ENCODE results near the gene KIF27. TPM values are rescaled to one million over a fixed set of nuclear protein-coding genes. Genes with fewer than 3 reads are reported as not detected.
A peak's percentile ranks its signal among the peaks of the same experiment; 100 is the strongest.
"Not testable (repeated sequence)": the region's sequence is repeated elsewhere in the genome, so short reads cannot be mapped to it uniquely, and the experiment has no call there.

KIF27 gene
- total RNA-seq, 4 donors from 2014 or later, result 3.0 to 5.7 (median 4.4) TPM

DNA sequence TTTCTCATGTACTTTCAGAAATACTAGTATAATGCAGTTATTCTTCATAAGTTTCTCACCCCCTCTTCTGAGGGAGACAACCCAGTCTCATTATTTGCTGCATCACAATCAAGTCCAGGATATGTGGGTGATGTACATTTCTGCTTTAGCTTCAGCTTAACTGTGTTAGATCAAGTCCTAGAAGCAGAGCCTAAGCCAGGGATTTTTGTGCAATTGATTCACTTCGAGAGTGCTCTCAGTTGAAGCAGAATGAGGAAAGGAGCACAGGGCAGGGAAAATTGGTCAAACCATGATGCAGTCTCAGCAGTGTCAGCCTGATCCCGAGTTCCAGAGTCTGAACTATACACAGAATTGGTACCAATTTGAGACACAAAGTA lies 43.7 kb upstream of the KIF27 start:
- no peak for DNase-seq (ENCODE audit: low spot score)
- TF ChIP-seq, protein P1, sequence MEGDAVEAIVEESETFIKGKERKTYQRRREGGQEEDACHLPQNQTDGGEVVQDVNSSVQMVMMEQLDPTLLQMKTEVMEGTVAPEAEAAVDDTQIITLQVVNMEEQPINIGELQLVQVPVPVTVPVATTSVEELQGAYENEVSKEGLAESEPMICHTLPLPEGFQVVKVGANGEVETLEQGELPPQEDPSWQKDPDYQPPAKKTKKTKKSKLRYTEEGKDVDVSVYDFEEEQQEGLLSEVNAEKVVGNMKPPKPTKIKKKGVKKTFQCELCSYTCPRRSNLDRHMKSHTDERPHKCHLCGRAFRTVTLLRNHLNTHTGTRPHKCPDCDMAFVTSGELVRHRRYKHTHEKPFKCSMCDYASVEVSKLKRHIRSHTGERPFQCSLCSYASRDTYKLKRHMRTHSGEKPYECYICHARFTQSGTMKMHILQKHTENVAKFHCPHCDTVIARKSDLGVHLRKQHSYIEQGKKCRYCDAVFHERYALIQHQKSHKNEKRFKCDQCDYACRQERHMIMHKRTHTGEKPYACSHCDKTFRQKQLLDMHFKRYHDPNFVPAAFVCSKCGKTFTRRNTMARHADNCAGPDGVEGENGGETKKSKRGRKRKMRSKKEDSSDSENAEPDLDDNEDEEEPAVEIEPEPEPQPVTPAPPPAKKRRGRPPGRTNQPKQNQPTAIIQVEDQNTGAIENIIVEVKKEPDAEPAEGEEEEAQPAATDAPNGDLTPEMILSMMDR (IDR thresholded peaks at IDR 0.05), result no peak
- no peak for ATAC-seq (ENCODE audit: low FRiP score)

- TF ChIP-seq, protein P1 (IDR thresholded peaks at IDR 0.05), result no peak
- no peak for ATAC-seq (ENCODE audit: low FRiP score)
- no peak for DNase-seq (ENCODE audit: low spot score)
These were observed 40.9 kb upstream of the KIF27 start for GRCh38 chr9:83962165-83962564.

GRCh38 chr9:83960991-83961390 lies 39.8 kb upstream of the KIF27 start:
- no peak for ATAC-seq (ENCODE audit: low FRiP score)
- DNase-seq (ENCODE audit: low spot score), result no peak
- TF ChIP-seq, protein P1 (IDR thresholded peaks at IDR 0.05), result no peak

- ATAC-seq (ENCODE audit: low FRiP score), result no peak
- no peak for DNase-seq (ENCODE audit: low spot score)
- TF ChIP-seq, protein P1 (IDR thresholded peaks at IDR 0.05), result no peak
These were observed 37.8 kb upstream of the KIF27 start for GRCh38 chr9:83959061-83959460.

DNA sequence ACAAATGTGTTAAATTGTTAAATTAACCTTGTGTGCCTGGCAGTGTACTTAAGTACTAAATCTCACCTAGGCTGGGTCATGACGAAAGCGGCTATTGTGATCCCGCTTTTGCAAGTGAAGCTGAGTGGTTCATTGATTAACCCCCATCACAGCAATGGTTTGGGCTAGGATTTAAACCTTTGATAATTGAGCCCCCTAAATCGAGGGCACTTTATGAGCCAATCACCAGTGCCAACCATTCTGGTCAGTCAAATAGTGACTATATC lies 35.9 kb upstream of the KIF27 start:
- TF ChIP-seq, protein P1 (IDR thresholded peaks at IDR 0.05), result no peak
- no peak for ATAC-seq (ENCODE audit: low FRiP score)
- no peak for DNase-seq (ENCODE audit: low spot score)

DNA sequence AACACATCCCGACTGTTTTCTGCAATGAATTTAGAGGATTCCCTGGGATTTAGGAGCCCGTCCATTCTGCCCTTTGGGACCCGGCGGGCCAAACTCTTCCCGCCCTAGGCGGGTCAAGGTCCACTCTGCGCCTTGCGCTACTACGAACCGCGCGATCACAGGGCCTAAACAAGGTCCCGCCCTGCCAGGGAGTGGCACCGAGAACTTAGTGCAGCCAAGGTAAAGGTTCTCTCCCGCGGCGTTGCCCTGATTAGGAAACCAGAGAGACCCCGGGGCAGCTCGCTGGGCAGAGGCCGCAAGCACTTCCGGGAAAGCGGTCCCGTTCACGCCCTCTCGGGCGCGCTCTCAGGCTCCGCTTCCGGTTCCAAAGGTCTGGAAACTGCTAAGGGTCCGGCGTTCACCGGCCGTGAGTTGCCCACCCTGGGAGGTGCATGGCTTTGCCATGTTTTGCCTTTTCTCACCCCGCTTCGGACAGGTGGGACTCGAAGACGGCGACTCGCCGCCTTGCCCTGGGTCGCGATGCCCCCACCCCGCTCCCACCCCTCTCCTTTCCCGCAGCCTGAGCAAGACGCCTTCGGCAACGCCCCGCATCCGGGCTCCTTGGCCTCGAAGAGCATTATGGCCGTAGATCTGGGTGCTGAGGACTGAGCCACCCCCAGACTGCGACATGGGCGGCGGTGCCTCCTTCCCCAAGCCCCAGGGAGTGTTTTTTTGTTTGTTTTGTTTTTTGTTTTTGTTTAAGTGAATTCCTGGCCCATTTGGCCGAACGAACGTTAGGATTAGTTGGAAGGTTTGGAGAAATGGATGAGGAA lies 35.4 kb upstream of the KIF27 start:
- TF ChIP-seq, protein P1 (IDR thresholded peaks at IDR 0.05), result no peak
- DNase-seq (ENCODE audit: low spot score) (peak; percentile 38), ATAC-seq (ENCODE audit: low FRiP score) (peak; percentile 90)

- TF ChIP-seq, protein P1 (IDR thresholded peaks at IDR 0.05), result no peak
- no peak for DNase-seq (ENCODE audit: low spot score)
- peak; percentile 20 for ATAC-seq (ENCODE audit: low FRiP score)
These were observed 34.8 kb upstream of the KIF27 start for GRCh38 chr9:83956086-83956435.

GRCh38 chr9:83948096-83948495 lies 26.9 kb upstream of the KIF27 start:
- not testable (repeated sequence) for ATAC-seq (ENCODE audit: low FRiP score); DNase-seq (ENCODE audit: low spot score)

All from omental fat pad (tissue), 4 donors.